Measurements from ENCODE around the gene SKAP1. TPM values are rescaled to one million over a fixed set of nuclear protein-coding genes. Genes with fewer than 3 reads are reported as not detected.
A peak's percentile ranks its signal among the peaks of the same experiment; 100 is the strongest.

Gene SKAP1
- total RNA-seq (100 to 1,000 TPM; 136 to 138 TPM), total RNA-seq (72.9 to 93.5 reads per million in 2 donors)

DNA sequence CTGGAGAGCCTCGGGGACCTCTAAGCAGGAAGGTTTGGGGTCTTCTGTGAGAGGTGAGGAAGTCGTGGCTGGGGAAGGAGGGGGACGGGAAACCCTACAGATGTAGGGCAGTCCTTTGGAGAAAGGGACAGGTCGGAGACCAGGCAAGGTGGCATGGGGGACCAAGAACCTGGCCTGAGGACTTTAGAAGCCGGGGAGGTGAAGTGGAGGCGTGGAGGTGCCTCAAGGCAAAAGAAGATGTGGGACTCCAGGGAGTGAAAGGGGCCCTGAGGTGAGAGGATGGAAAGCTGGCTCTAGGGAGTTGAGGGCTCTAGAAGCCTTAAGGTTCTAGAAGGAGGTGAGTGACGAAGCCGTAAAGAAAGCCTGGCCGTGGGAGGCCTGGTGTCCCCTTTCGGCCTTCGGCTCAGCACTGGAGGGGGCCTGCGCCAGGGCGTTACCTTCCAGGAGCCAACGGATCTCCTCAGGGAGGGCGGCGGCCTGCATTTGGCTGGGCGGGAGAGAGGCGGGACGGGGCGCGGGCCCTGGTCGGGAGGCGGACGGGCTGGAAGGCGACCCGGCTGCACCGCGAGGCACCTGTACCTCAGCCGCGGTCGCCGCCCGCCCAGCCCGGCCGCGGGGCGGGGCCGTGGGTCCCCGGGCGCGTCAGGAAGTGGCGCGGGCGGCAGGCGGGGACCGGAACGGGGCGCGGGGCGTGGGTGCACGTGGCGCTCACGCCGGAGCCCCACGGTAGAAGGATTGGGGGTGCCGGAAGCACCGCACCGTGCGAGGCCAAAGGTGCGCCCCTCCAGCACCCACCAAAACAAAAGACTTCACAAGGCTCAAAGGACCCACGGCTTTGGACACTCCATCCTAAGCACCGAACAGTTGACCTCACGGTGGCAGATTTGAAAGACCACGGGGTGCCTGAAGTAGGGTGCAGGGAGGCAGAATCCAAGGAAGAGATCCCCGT lies at the start of gene SKAP1:
Gene SKAP1, minus strand, starts transcription at position 577 of the 949 bp plus-strand sequence.
- H3K27ac Mint-ChIP-seq = peak within 1 kb of the TSS; percentile 100
- no peaks in the 10 kb centered on the region for H3K9me3 ChIP-seq (ENCODE audit: control insufficient read depth, low read length, poor library complexity, severe bottlenecking)
- DNase-seq = peak; percentile 54 to 68 (median 61)
- peak within 1 kb of the TSS; percentile 99 for H3K4me3 Mint-ChIP-seq
- no peaks in the 10 kb centered on the region for H3K27me3 Mint-ChIP-seq
- H3K4me1 Mint-ChIP-seq = peaks cover 59% of the 10 kb centered on the region
- peaks cover 7% of the 10 kb centered on the region for H3K36me3 Mint-ChIP-seq (ENCODE audit: low read depth)
- peak; percentile 82 for ATAC-seq

DNA sequence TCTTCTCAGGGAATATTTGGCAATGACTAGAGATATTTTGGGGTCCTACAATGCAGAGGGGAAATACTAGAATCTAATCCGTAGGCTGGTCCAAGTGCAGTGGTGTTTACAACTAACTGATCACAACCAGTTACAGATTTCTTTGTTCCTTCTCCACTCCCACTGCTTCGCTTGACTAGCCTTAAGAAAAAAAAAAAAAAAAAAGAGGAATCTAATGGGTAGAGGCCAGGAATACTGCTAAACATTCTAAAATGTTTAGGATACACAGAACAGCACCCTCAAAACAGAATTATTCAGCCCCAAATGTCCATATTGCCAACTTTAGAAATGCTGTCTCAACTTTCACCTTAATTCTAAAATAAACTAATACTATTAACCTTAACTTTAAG lies 49.0 kb upstream of the SKAP1 start:
- no peaks in the 10 kb centered on the region for H3K9me3 ChIP-seq (ENCODE audit: control insufficient read depth, low read length, poor library complexity, severe bottlenecking)
- H3K36me3 Mint-ChIP-seq (ENCODE audit: low read depth) = no peaks in the 10 kb centered on the region
- DNase-seq (no peak), ATAC-seq (no peak)
- peaks cover 4% of the 10 kb centered on the region for H3K27me3 Mint-ChIP-seq
- H3K27ac Mint-ChIP-seq = no peak overlapping the region
- no peak overlapping the region for H3K4me3 Mint-ChIP-seq
- peaks cover 10% of the 10 kb centered on the region for H3K4me1 Mint-ChIP-seq

DNA sequence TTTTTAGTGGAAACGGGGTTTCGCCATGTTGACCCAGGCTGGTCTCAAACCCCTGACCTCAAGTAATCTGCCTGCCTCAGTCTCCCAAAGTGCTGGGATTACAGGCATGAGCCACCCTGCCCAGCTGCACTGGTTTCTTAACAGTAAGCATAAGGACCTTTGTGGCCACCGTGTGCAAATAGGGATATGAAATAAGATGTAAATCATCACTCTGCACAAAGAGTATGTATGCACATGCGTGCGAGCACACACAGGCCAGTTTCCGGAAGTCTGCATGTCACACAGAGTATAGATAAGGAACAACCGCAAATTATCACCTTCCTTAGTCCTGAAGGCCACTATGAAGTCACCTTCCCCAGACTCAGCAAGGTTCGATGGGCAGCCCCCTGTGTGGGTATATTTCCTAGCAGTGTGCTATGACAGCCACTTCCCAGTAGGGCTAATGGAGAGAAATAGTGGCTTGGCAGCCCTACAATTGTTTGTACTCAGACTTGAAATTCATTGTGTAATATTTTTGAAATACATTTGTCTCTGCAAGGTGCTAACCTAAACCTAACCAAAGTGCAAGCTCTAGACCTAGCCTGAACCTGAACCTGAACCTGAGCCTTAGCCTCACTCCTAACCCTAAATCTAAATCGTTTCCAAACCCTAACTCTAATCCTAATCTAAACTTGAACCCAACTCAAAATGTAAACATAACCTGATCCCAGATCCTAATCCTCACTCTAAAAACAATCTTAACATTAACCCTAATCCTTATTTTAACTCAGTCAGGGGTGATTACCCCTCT lies 48.4 kb upstream of the SKAP1 start:
- Mint-ChIP-seq H3K27me3 (peaks cover 4% of the 10 kb centered on the region), H3K4me1 (peaks cover 6% of the 10 kb centered on the region), H3K4me3 (no peak overlapping the region), H3K27ac (no peak overlapping the region), H3K36me3 (ENCODE audit: low read depth) (no peaks in the 10 kb centered on the region)
- DNase-seq = no peak
- no peaks in the 10 kb centered on the region for H3K9me3 ChIP-seq (ENCODE audit: control insufficient read depth, low read length, poor library complexity, severe bottlenecking)
- ATAC-seq = peak; percentile 65

DNA sequence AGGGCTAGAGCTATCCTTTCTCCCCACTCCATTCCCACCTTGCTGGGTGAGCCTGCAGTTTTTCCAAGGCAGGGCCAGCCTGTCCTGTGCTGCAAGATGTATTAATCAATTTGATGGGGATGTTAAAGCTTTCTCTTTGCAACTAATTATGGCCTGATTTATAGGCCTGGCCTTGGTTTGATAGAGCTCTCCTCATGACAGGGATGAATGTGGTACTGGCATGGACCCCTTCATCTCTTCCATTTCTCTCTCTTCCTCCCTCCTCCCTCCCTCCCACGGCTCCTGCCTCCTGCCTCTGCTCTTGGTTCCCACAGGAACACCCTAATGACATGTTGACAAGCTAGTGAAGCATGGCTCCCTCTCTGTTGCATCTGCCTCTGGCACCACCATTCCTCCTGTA lies 47.2 kb upstream of the SKAP1 start:
- ATAC-seq (no peak), DNase-seq (no peak)
- H3K4me3 Mint-ChIP-seq = no peak overlapping the region
- H3K4me1 Mint-ChIP-seq = peaks cover 3% of the 10 kb centered on the region
- no peak overlapping the region for H3K27ac Mint-ChIP-seq
- no peaks in the 10 kb centered on the region for H3K36me3 Mint-ChIP-seq (ENCODE audit: low read depth)
- H3K27me3 Mint-ChIP-seq = peaks cover 11% of the 10 kb centered on the region
- no peaks in the 10 kb centered on the region for H3K9me3 ChIP-seq (ENCODE audit: control insufficient read depth, low read length, poor library complexity, severe bottlenecking)

DNA sequence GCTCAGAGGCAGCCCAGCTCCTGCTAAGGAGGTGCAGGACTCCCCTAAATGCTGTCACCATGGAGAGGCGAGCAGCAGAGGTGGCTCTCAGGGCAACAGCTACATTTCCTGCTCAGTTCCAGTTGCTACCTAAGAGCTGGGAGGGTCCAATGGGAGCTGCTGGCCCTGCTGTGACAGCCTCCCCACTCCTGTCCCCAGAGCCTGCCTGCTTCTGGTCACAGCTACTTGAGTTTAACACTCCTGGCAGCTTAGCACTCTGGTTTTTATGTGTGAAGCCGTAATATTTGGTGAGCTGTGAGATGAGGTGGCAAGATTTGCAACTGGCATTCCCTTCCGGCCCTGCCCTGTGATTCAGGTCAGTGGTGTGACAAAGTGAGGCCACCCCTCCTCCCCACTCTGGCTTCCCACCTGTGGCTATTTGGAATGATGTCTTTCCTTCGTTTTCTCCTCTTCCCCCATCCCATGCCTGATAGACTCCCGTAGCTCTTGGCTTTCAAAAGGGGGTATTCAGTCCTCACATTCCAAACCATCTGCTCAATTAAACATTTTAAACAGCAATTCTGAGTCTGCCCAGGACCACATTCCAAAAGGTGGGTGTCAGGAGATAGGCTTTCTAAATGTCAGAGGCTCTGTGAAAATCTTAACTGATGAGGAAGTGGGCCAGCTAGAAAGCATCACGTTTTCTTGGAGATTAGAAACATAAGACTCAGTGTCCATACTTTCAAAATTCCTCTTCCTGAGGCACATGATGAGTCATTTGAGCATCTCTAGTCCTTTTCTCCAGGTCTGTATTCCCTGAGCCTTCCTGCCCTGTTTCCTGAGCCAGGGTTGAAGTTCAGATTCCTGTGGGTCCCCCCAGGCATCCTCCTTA lies 42.6 kb upstream of the SKAP1 start:
- H3K4me3 Mint-ChIP-seq = no peak overlapping the region
- H3K9me3 ChIP-seq (ENCODE audit: control insufficient read depth, low read length, poor library complexity, severe bottlenecking) = no peaks in the 10 kb centered on the region
- peaks cover 7% of the 10 kb centered on the region for H3K27me3 Mint-ChIP-seq
- H3K27ac Mint-ChIP-seq = no peak overlapping the region
- no peak for ATAC-seq
- peaks cover 6% of the 10 kb centered on the region for H3K4me1 Mint-ChIP-seq
- no peak for DNase-seq
- no peaks in the 10 kb centered on the region for H3K36me3 Mint-ChIP-seq (ENCODE audit: low read depth)

DNA sequence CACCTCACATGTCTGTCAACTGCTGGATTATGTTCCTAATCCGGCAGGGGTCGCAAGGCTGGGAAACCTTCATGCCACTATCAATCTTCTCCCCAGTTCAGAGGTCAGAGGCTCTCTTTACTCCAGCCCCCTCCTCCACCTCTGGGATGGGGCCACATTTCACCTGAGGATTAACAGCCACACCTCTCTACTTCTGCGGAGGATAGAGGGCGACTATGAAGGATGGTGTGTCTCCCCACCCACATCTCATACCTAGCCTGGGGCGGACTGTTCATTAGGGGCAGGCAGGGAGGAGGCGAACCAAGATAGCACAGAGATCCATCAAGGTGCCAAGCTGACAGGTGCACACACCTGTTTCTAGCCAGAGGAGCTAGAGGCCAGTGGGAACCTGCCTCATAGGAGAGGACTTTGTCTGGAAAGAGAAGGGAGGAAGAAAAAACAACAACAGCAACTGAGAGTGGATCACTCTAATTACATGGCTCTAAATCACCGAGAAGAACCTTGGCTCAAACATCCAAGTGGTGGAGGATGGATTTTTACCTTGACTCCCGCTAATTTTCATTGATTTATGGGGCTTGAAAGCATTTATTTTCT lies 41.9 kb upstream of the SKAP1 start:
- no peak overlapping the region for H3K27ac Mint-ChIP-seq
- ATAC-seq (no peak), DNase-seq (no peak)
- H3K4me3 Mint-ChIP-seq = no peak overlapping the region
- no peaks in the 10 kb centered on the region for H3K9me3 ChIP-seq (ENCODE audit: control insufficient read depth, low read length, poor library complexity, severe bottlenecking)
- no peaks in the 10 kb centered on the region for H3K36me3 Mint-ChIP-seq (ENCODE audit: low read depth)
- peaks cover 7% of the 10 kb centered on the region for H3K27me3 Mint-ChIP-seq
- peaks cover 6% of the 10 kb centered on the region for H3K4me1 Mint-ChIP-seq

DNA sequence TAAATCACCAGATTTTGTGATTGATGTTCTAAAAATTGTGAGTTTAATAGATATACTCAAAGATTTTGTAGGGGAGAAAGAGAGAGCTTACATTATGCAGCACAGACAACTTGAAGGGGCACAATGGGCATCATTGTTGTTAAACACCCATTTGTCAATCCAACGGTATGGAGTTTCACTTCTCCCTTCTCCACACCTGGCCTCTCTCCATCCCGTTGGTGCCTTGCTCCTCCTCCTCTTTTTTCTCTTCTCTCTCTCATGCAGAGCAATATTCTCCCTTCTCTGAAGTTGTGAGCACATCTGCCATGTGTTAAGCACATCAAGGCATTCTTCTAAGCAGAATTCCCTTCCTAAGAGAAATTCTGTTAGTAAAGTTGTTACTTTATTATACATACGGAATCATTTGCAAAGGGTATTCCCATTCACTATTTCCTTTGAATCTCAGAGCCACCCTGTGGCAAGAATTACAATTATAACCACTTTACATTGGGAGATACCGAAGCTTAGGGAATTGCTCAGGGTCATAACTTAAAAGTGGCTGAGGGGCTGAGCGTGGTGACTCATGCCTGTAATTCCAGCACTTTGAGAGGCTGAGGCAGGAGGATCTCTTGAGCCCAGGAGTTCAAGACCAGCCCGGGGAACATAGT lies 40.5 kb upstream of the SKAP1 start:
- DNase-seq (no peak), ATAC-seq (no peak)
- peaks cover 7% of the 10 kb centered on the region for H3K27me3 Mint-ChIP-seq
- H3K4me3 Mint-ChIP-seq = no peak overlapping the region
- no peaks in the 10 kb centered on the region for H3K9me3 ChIP-seq (ENCODE audit: control insufficient read depth, low read length, poor library complexity, severe bottlenecking)
- no peak overlapping the region for H3K27ac Mint-ChIP-seq
- H3K4me1 Mint-ChIP-seq = peaks cover 9% of the 10 kb centered on the region
- H3K36me3 Mint-ChIP-seq (ENCODE audit: low read depth) = no peaks in the 10 kb centered on the region

DNA sequence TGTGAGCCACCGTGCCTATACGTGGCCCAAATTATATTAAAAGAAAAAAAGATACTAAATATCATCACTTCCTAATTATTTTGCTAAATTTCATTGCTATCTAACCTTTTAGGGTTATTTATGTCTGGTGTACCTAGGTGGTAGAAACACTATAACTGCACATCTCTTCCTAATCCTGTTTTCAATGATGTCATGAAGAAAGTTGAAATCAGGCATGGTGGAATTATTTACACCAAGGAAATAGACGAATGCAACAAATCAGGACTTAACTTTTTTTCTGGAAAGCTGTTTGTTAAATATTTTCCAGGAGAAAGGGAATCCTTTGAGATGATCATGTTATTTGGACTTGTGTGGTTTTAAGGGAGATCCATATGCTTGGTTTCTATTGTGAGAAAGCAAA lies 39.2 kb upstream of the SKAP1 start:
- H3K4me1 Mint-ChIP-seq = peaks cover 9% of the 10 kb centered on the region
- ATAC-seq = no peak
- H3K9me3 ChIP-seq (ENCODE audit: control insufficient read depth, low read length, poor library complexity, severe bottlenecking) = no peaks in the 10 kb centered on the region
- H3K36me3 Mint-ChIP-seq (ENCODE audit: low read depth) = no peaks in the 10 kb centered on the region
- H3K4me3 Mint-ChIP-seq = no peak overlapping the region
- DNase-seq = no peak
- H3K27me3 Mint-ChIP-seq = peaks cover 7% of the 10 kb centered on the region
- no peak overlapping the region for H3K27ac Mint-ChIP-seq

DNA sequence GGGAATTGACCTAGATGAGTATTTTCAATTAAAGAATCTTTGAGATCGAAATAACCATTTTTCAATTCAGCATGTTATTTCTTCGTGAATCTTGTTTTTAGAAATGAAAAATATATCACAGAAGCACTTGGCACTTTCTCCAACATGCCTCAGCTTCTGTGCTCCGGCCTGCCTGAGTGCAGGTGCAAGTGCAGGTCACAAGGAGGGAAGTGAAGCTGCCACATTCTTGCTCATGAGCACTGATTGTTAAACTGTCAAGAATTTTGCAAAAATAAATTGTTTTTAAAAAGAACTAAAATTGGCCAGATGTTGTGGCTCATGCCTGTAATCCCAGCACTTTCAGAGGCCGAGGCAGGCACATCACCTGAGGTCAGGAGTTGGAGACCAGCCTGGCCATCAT lies 38.3 kb upstream of the SKAP1 start:
- no peak overlapping the region for H3K4me3 Mint-ChIP-seq
- DNase-seq (no peak), ATAC-seq (no peak)
- peaks cover 9% of the 10 kb centered on the region for H3K4me1 Mint-ChIP-seq
- H3K27ac Mint-ChIP-seq = no peak overlapping the region
- no peaks in the 10 kb centered on the region for H3K9me3 ChIP-seq (ENCODE audit: control insufficient read depth, low read length, poor library complexity, severe bottlenecking)
- no peaks in the 10 kb centered on the region for H3K36me3 Mint-ChIP-seq (ENCODE audit: low read depth)
- H3K27me3 Mint-ChIP-seq = peaks cover 11% of the 10 kb centered on the region

DNA sequence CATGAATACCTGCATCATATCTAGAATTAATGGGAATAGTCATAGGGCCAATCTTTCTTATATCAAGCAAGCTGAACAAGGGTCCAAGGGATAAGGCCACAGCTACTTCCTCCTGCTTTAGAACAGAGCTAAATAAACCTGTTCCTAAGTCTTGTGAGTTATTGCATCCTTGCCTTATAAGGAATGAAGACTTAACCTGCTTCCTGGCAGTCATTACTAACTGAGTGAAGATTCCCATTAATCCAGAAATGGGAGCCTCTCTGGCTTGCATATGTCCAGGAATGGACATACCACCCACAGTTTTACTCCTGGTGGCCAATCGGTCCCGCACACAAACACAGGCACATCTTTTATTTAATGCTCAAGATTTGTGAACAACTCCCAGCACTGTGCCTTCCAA lies 35.9 kb upstream of the SKAP1 start:
- H3K27me3 Mint-ChIP-seq = peaks cover 4% of the 10 kb centered on the region
- H3K27ac Mint-ChIP-seq = no peak overlapping the region
- ATAC-seq = no peak
- H3K4me1 Mint-ChIP-seq = peaks cover 10% of the 10 kb centered on the region
- no peak overlapping the region for H3K4me3 Mint-ChIP-seq
- no peaks in the 10 kb centered on the region for H3K9me3 ChIP-seq (ENCODE audit: control insufficient read depth, low read length, poor library complexity, severe bottlenecking)
- H3K36me3 Mint-ChIP-seq (ENCODE audit: low read depth) = peaks cover 2% of the 10 kb centered on the region
- DNase-seq = no peak

DNA sequence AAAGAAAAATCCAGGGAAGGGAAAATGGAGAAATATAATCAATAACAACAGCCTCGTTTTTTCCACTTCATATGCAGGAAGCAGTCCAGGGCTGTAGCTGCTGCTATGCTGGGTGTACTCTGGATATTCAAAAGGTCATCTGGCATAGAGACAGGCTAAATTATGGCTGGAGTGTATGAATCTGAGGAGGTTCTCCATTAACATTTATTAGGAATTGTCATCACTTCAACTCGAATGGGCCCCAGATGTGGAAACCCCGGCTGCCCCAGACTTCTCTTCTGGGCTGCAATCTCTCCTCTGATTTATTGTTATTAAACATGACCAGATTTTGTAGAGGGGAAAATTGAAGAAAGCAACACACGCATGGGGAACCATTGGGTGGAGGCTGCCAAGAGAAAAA lies 33.5 kb upstream of the SKAP1 start:
- H3K27ac Mint-ChIP-seq = no peak overlapping the region
- DNase-seq = no peak
- peaks cover 12% of the 10 kb centered on the region for H3K4me1 Mint-ChIP-seq
- ATAC-seq = no peak
- H3K9me3 ChIP-seq (ENCODE audit: control insufficient read depth, low read length, poor library complexity, severe bottlenecking) = no peaks in the 10 kb centered on the region
- peaks cover 2% of the 10 kb centered on the region for H3K36me3 Mint-ChIP-seq (ENCODE audit: low read depth)
- peaks cover 4% of the 10 kb centered on the region for H3K27me3 Mint-ChIP-seq
- H3K4me3 Mint-ChIP-seq = no peak overlapping the region

DNA sequence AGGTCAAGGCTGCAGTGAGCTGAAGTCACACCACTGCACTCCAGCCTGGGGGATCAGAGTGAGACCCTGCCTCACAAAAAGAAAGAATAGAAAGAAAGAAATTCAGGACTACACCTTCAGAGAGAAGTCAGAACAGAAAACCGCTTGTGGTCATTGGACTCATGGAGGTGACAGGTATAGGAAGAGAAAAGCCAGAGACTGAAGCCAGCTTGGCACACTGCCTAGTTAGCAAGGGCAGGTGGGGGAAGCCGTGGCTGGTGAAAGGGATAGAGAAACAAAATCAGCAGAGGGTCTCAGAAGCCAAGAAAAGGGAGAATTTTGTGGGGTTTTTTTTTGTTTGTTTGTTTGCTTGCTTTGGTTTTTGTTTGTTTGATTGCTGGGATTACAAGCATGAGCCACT lies 32.9 kb upstream of the SKAP1 start:
- peaks cover 4% of the 10 kb centered on the region for H3K27me3 Mint-ChIP-seq
- ATAC-seq (no peak), DNase-seq (no peak)
- no peak overlapping the region for H3K4me3 Mint-ChIP-seq
- no peaks in the 10 kb centered on the region for H3K9me3 ChIP-seq (ENCODE audit: control insufficient read depth, low read length, poor library complexity, severe bottlenecking)
- peaks cover 2% of the 10 kb centered on the region for H3K36me3 Mint-ChIP-seq (ENCODE audit: low read depth)
- peaks cover 12% of the 10 kb centered on the region for H3K4me1 Mint-ChIP-seq
- H3K27ac Mint-ChIP-seq = peak overlapping the region; percentile 29

All from T-helper 17 cell (primary cell).